ENCODE data around the gene C2orf42.

DNA sequence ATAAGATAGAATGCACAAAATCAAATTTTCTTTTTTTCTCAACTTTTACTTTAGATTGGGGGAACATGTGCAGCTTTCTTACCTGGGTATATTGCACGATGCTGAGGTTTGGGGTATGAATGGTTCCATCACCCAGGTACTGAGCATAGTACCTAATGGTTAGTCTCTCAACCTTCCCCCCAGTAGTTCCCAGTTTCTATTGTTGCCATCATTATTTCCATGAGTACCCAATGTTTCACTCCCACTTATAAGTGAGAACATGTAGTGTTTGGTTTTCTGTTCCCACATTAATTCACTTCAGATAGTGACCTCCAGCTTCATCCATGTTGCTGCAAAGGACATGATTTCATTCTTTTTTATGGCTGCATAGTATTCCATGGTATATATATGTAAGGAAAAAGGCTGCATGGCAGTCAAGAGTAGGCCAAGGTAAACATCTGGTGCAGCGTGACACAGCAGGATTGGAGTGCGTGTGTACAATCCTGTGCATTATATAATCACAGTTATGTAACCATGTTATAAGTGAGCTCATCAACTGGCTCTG lies 10.5 kb upstream of the C2orf42 start:
- TF ChIP-seq, protein P1, sequence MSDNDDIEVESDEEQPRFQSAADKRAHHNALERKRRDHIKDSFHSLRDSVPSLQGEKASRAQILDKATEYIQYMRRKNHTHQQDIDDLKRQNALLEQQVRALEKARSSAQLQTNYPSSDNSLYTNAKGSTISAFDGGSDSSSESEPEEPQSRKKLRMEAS (IDR thresholded peaks at IDR 0.05), result no peak
- TF ChIP-seq POLR2AphosphoS5 (IDR thresholded peaks at IDR 0.05; ENCODE audit: low read depth, low read length), result no peak
- TF ChIP-seq POLR2A (IDR thresholded peaks at IDR 0.05; ENCODE audit: borderline replicate concordance, extremely low read depth, insufficient read depth, insufficient read length), result no peak
- no peak for TF ChIP-seq JUND (IDR thresholded peaks at IDR 0.05)
- TF ChIP-seq, protein P2, sequence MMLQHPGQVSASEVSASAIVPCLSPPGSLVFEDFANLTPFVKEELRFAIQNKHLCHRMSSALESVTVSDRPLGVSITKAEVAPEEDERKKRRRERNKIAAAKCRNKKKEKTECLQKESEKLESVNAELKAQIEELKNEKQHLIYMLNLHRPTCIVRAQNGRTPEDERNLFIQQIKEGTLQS (IDR thresholded peaks at IDR 0.05), result no peak
- no peak for TF ChIP-seq ZFX (IDR thresholded peaks at IDR 0.05)
- TF ChIP-seq, protein P3, sequence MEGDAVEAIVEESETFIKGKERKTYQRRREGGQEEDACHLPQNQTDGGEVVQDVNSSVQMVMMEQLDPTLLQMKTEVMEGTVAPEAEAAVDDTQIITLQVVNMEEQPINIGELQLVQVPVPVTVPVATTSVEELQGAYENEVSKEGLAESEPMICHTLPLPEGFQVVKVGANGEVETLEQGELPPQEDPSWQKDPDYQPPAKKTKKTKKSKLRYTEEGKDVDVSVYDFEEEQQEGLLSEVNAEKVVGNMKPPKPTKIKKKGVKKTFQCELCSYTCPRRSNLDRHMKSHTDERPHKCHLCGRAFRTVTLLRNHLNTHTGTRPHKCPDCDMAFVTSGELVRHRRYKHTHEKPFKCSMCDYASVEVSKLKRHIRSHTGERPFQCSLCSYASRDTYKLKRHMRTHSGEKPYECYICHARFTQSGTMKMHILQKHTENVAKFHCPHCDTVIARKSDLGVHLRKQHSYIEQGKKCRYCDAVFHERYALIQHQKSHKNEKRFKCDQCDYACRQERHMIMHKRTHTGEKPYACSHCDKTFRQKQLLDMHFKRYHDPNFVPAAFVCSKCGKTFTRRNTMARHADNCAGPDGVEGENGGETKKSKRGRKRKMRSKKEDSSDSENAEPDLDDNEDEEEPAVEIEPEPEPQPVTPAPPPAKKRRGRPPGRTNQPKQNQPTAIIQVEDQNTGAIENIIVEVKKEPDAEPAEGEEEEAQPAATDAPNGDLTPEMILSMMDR (IDR thresholded peaks at IDR 0.05 in 2 of 3, conservative IDR thresholded peaks at IDR 0.05 in 1 of 3; ENCODE audit: borderline replicate concordance in 1 of 3, insufficient read depth in 1 of 3, low read depth in 2 of 3, low read length in 2 of 3), result no peak
- no peak for TF ChIP-seq TCF7L2 (IDR thresholded peaks at IDR 0.05; ENCODE audit: borderline replicate concordance, extremely low read depth, insufficient read depth, insufficient read length)
- no peak for TF ChIP-seq EZH2 (IDR thresholded peaks at IDR 0.05)
- no peak for TF ChIP-seq EZH2phosphoT487 (IDR thresholded peaks at IDR 0.05; ENCODE audit: borderline replicate concordance)
- TF ChIP-seq ZNF274 (IDR thresholded peaks at IDR 0.05; ENCODE audit: low read depth, low read length), result no peak
- TF ChIP-seq FOSL1 (IDR thresholded peaks at IDR 0.05; ENCODE audit: low read depth), result no peak
- TF ChIP-seq, protein P4, sequence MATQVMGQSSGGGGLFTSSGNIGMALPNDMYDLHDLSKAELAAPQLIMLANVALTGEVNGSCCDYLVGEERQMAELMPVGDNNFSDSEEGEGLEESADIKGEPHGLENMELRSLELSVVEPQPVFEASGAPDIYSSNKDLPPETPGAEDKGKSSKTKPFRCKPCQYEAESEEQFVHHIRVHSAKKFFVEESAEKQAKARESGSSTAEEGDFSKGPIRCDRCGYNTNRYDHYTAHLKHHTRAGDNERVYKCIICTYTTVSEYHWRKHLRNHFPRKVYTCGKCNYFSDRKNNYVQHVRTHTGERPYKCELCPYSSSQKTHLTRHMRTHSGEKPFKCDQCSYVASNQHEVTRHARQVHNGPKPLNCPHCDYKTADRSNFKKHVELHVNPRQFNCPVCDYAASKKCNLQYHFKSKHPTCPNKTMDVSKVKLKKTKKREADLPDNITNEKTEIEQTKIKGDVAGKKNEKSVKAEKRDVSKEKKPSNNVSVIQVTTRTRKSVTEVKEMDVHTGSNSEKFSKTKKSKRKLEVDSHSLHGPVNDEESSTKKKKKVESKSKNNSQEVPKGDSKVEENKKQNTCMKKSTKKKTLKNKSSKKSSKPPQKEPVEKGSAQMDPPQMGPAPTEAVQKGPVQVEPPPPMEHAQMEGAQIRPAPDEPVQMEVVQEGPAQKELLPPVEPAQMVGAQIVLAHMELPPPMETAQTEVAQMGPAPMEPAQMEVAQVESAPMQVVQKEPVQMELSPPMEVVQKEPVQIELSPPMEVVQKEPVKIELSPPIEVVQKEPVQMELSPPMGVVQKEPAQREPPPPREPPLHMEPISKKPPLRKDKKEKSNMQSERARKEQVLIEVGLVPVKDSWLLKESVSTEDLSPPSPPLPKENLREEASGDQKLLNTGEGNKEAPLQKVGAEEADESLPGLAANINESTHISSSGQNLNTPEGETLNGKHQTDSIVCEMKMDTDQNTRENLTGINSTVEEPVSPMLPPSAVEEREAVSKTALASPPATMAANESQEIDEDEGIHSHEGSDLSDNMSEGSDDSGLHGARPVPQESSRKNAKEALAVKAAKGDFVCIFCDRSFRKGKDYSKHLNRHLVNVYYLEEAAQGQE (IDR thresholded peaks at IDR 0.05; ENCODE audit: low read depth), result no peak
- TF ChIP-seq SRF (IDR thresholded peaks at IDR 0.05; ENCODE audit: low read depth), result no peak
